SK-N-SH treated with all-trans-retinoic acid at 6 μM for 48 hours (cell line): ENCODE data around the gene TYROBP.
"Not testable (repeated sequence)": the region's sequence is repeated elsewhere in the genome, so short reads cannot be mapped to it uniquely, and the experiment has no call there.

Source experiments
- ARNTL ChIP-seq: fragments of 450-650 bp; formaldehyde crosslinking; IDR thresholded peaks from 2 replicates; pipeline ENCODE4 v1.5.0; 2020; ENCODE audit warnings: low read depth, mild to moderate bottlenecking, moderate library complexity, borderline replicate concordance
- CSRNP3 ChIP-seq: fragments of 250-450 bp; sonication (Bioruptor Pico); IDR thresholded peaks from 2 replicates; pipeline ENCODE4 v1.5.1; 2021; ENCODE audit warnings: mild to moderate bottlenecking, moderate library complexity
- ESRRG ChIP-seq: fragments of 250-450 bp; sonication (Bioruptor Pico); IDR thresholded peaks from 2 replicates; pipeline ENCODE4 v1.6.1; 2021; ENCODE audit warnings: mild to moderate bottlenecking
- ZC3H10 ChIP-seq: fragments of 250-450 bp; sonication (Bioruptor Pico); IDR thresholded peaks from 2 replicates; pipeline ENCODE4 v1.5.1; 2021; ENCODE audit warnings: mild to moderate bottlenecking, moderate library complexity
- ZFP3 ChIP-seq: fragments of 250-450 bp; sonication (Bioruptor Pico); IDR thresholded peaks from 2 replicates; pipeline ENCODE4 v1.5.0; 2020; ENCODE audit warnings: mild to moderate bottlenecking, moderate library complexity
- ZFP30 ChIP-seq: fragments of 450-650 bp; formaldehyde crosslinking; IDR thresholded peaks from 2 replicates; pipeline ENCODE4 v1.5.0; 2022; ENCODE audit warnings: mild to moderate bottlenecking, moderate library complexity
- ZNF565 ChIP-seq: fragments of 450-650 bp; formaldehyde crosslinking; conservative IDR thresholded peaks from 2 replicates; pipeline ENCODE4 v1.5.0; 2020; ENCODE audit warnings: low read depth, mild to moderate bottlenecking, moderate library complexity
- ZNF70 ChIP-seq: fragments of 450-650 bp; formaldehyde crosslinking; IDR thresholded peaks from 2 replicates; pipeline ENCODE4 v1.5.0; 2020; ENCODE audit warnings: mild to moderate bottlenecking, moderate library complexity

- TF ChIP-seq ESRRG (CRISPR knock-in tag); CSRNP3 (CRISPR knock-in tag); ZNF70 (CRISPR knock-in tag); ZC3H10 (CRISPR knock-in tag); ZFP30; ARNTL (CRISPR knock-in tag); ZNF565 (CRISPR knock-in tag); ZFP3: not testable (repeated sequence)
Observed at GRCh38 chr19:35870124-35870736, 37.9 kb downstream of the TYROBP start.
